T-helper 2 cell (primary cell): ENCODE measurements around the gene ATP2A2.
"Not testable (repeated sequence)": the region's sequence is repeated elsewhere in the genome, so short reads cannot be mapped to it uniquely, and the experiment has no call there.

ENCODE experiments used
- DNase-seq, 5 experiments: peaks; one replicate each; pipeline versions ENCODE4 v3.0.0 to v3.0.0-alpha.2; 2012 to 2022
- total RNA-seq, 2 donors: gene quantifications; one replicate each; lab custom pipeline; 2026; lab: John Stamatoyannopoulos, UW

Gene ATP2A2
- total RNA-seq, result 131 to 227 reads per million in 2 donors

GRCh38 chr12:110280779-110281548, at the start of gene ATP2A2:
TSS of gene ATP2A2 (plus strand) at chr12:110281247. CDS start at chr12:110281790, 543 bp downstream.
- DNase-seq, result peak; percentile 81 to 96 (median 88)

DNA sequence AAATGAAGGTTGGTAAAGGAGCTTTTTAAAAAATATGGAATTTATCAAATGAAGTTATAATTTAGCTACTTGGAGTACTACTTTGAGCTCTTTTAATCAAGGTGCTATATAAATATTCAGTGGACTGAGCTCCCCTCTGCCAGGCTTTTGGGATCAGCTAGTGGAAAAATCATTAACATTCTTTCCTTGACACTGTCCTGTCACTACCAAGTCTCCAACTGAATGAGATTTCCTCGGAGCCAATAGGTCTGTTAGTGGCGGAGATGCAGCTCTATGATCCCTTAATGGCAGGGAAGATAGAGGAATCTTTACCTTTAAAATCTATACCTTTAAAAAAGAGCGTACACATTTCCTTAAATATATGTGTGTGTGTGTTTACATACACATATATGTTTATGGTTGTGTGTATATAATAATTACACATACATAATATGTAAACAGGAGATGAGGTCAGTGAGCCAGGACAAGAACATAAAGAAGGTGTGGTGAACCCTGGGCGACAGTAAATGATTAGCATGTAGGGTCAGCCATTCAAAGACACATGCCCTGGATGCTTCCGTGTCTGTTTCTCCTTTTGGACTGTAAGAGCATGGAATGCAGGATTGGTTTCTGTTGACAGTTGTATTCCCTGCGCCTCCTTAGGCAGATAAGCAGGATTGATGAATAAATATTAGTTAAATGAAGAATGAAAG, 47.7 kb upstream of the ATP2A2 start:
- no peak for DNase-seq

DNA sequence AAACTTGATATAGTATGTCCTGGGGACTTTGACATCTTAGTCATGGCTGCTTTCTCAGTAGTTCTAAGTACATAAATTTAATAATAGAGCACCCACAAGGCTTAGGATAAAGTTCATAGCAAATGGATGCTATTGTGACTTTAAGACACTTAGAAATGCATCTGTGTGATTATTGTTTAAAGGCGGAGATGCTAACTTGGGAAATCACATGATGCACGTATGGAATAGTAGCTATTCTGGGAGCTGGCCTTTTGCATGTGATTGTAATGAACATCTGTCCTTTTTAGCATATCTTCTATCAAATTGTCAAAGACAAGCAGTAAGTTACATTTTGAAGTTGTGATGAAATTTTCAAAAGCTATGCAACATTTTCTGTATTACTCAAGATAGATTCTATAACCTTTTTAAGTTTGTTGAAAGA, 46.7 kb upstream of the ATP2A2 start:
- no peak for DNase-seq

DNA sequence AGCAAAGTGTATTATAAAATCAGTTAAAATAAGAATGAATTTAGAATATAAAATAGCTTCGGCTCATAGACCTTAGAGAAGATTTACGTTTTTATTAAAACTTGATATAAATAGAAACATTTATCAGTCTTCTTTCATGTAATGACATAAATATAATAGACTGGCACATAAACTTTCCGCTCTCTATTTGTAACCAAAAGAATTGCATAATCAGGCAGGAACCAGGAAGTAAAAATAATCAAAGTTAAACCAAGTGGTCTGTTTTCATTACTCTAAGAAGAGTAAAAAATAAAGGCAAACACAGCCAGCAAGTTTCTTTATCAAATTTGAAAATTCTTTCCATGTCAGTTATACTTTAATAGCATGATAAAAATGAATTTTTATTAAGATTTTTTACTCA, 46.3 kb upstream of the ATP2A2 start:
- no peak for DNase-seq

DNA sequence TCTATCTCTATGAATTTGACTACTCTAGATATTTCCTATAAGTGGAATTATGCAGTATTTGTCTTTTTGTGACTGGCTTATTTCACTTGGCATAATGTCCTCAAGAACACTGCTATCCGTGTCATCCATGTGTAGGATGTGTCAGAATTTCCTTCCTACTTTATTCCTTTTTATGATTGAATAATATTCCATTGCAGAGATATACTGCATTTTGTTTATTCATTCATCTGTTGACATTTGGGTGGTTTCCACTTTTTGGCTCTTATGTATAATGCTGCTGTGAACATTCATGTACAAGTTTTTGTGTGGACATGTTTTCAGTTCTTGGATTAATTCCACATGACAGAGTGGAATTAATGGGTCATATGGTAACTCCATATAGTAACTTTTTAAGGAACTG, 45.7 kb upstream of the ATP2A2 start:
- DNase-seq, result no peak

- no peak for DNase-seq
Observed at GRCh38 chr12:110243227-110243626, 37.8 kb upstream of the ATP2A2 start.

- no peak for DNase-seq
Observed at GRCh38 chr12:110244372-110244771, 36.7 kb upstream of the ATP2A2 start.

DNA sequence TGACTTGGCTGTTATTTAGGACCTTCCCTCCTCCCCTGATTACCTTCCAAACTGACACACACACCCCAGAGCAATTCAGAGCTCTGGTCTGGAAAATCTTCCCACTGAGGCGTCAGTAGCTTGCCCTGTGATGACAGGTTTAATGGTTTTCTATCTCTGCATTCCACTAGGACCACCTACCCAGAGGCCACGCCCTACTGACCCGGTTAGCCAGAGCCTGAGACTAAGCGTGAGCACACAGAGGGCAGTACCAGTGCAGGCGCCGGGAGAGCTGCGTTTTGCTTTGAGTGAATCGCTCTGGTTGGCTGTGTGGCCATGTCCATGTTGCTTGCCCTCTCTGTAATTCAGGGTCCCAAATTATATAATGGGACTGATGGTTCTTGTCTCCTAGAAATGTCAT, 36.2 kb upstream of the ATP2A2 start:
- DNase-seq, result no peak

- DNase-seq, result peak in 4 of 5 experiments; percentile 21 to 72 (median 28)
Observed at GRCh38 chr12:110245369-110245772, 35.7 kb upstream of the ATP2A2 start.

GRCh38 chr12:110246636-110247339, 34.3 kb upstream of the ATP2A2 start:
- DNase-seq, result no peak

- no peak for DNase-seq
Observed at GRCh38 chr12:110247340-110248095, 33.5 kb upstream of the ATP2A2 start.

DNA sequence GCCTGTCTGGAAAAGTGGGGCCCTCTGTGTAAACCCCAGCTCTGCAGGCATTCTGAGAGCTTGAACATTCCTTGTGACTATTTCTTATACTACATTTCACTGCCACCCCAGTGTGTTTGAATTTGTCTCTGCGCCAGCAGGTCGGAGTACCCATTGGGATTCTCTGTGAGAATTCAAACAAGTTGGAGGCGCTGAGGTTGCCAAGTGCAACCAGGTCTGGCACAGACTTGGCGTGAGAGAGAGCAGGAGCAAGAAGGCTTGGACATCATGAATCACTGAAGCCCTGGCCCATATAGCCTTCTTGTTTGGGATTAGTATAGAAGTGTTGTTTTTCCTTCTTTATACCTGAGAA, 33.0 kb upstream of the ATP2A2 start:
- DNase-seq, result no peak

DNA sequence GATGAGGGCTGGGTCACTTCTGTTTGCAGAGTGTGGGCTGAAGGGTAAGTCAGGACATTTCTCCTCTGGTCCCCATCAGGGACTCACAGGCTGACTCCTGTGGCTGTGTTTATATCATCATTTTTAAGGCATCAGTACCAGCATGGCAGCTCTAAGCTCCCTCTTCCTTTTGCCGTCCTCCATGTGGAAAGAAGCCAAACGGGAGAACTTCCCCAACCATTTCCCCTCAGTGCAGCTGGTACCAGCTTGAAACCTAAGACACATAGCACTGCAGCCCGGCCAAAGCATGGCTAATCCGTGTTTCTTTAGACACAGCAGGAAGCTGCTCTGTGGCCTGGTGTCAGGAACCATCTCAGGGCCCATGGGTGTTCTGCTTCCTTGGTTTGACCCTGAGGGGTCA, 31.9 kb upstream of the ATP2A2 start:
- no peak for DNase-seq

- no peak for DNase-seq
Observed at GRCh38 chr12:110249716-110250225, 31.3 kb upstream of the ATP2A2 start.

GRCh38 chr12:110251381-110251780, 29.7 kb upstream of the ATP2A2 start:
- no peak for DNase-seq

GRCh38 chr12:110252716-110253115, 28.3 kb upstream of the ATP2A2 start:
- DNase-seq, result no peak

GRCh38 chr12:110253176-110253575, 27.9 kb upstream of the ATP2A2 start:
- DNase-seq, result no peak

DNA sequence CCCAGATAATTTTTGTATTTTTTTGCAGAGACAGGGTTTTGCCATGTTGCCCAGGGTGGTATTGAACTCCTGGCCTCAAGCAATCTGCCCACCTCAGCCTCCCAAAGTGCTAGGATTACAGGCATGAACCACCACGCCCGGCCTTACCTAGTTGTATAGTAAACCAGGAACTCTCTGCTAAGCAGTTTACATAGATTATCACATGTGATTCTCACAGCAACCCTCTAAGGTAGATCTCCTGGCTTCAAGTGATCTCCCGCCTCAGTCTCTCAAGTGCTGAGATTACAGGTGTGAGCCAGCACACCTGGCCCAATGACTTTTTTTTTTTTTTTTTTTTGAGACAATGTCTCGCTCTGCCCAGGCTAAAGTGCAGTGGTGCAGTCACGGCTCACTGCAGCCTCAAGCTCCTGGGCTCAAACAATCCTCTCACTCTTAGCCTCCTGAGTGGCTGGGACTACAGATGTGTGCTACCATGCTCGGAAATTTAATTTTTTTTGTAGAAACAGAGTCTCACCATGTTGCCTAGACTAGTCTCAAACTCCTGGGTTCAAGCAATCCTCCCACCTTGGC, 26.0 kb upstream of the ATP2A2 start:
- DNase-seq, result no peak

DNA sequence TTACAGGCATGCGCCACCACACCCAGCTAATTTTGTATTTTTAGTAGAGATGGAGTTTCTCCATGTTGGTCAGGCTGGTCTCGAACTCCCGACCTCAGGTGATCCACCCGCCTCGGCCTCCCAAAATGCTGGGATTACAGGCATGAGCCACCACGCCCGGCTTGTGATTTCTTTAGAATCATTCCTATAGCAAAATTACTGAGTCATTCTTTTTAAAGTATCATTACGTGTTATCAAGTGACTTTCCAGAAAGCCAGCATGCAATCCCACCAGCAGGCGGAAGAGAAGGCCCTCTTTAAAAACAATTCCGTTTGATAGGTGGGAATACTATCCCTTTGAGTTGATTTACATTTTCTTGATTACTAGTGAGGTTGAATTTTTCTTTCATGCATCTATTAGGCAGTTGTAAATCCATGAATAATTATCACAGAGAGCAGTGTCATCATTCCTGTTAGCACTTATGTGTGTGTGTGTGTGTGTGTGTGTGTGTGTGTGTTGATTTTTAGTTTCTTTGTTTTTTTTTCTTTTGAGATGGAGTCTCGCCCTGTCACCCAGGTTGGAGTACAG, 25.1 kb upstream of the ATP2A2 start:
- not testable (repeated sequence) for DNase-seq

GRCh38 chr12:110256780-110257431, 24.1 kb upstream of the ATP2A2 start:
- no peak for DNase-seq

DNA sequence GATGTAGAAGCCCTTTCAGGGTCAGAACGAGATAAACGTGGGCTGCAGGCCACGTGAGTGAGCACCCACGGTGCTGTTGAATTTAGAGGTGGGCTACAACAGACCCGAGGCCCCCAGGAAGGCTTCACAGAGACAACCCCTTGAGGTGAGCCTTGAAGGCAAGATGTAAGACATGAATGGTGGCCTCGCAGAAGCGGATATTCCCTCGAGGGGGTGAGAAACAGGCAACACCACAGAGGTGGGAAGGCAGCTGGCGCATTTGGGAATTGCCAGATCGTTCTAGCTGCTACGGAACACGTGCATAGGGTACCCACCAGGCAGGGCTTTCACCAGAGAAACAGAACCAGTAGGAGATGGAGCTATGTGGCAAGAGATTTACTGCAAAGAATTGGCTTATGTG, 22.6 kb upstream of the ATP2A2 start:
- DNase-seq, result no peak
